Dedifferentiated amniotic fluid mesenchymal stem cell (primary cell): ENCODE measurements around the gene PRKAG2.

ENCODE experiments used
- DNase-seq: peaks from one replicate; pipeline ENCODE4 v3.0.0-alpha.2; 2016; ENCODE audit errors: extremely low spot score

Gene PRKAG2

GRCh38 chr7:151648429-151648828 lies 228.5 kb downstream of the PRKAG2 start:
- no peak for DNase-seq

GRCh38 chr7:151647874-151648273 lies 229.0 kb downstream of the PRKAG2 start:
- no peak for DNase-seq

- DNase-seq: no peak
Observed at GRCh38 chr7:151647006-151647405, 229.9 kb downstream of the PRKAG2 start.

GRCh38 chr7:151645311-151645710 lies 231.6 kb downstream of the PRKAG2 start:
- no peak for DNase-seq

GRCh38 chr7:151644554-151644953 lies 232.4 kb downstream of the PRKAG2 start:
- DNase-seq: no peak

GRCh38 chr7:151642746-151643145 lies 234.2 kb downstream of the PRKAG2 start:
- no peak for DNase-seq

- no peak for DNase-seq
Observed at GRCh38 chr7:151641587-151641986, 235.3 kb downstream of the PRKAG2 start.

- no peak for DNase-seq
Observed at GRCh38 chr7:151637781-151638261, 239.1 kb downstream of the PRKAG2 start.

GRCh38 chr7:151634643-151635042 lies 242.3 kb downstream of the PRKAG2 start:
- no peak for DNase-seq

- no peak for DNase-seq
Observed at GRCh38 chr7:151633516-151633812, 243.5 kb downstream of the PRKAG2 start.

- DNase-seq: no peak
Observed at GRCh38 chr7:151632750-151633515, 244.0 kb downstream of the PRKAG2 start.

- DNase-seq: peak; percentile 45
Observed at GRCh38 chr7:151631953-151632749, 244.8 kb downstream of the PRKAG2 start.

GRCh38 chr7:151631570-151631952 lies 245.4 kb downstream of the PRKAG2 start:
- no peak for DNase-seq

- DNase-seq: no peak
Observed at GRCh38 chr7:151630851-151631569, 245.9 kb downstream of the PRKAG2 start.

GRCh38 chr7:151630358-151630757 lies 246.6 kb downstream of the PRKAG2 start:
- DNase-seq: no peak

- no peak for DNase-seq
Observed at GRCh38 chr7:151629713-151630272, 247.1 kb downstream of the PRKAG2 start.

- DNase-seq: no peak
Observed at GRCh38 chr7:151628846-151629604, 247.9 kb downstream of the PRKAG2 start.

GRCh38 chr7:151626422-151627115 lies 250.3 kb downstream of the PRKAG2 start:
- no peak for DNase-seq

GRCh38 chr7:151625606-151626005 lies 251.3 kb downstream of the PRKAG2 start:
- DNase-seq: no peak

- DNase-seq: no peak
Observed at GRCh38 chr7:151624246-151624928, 252.5 kb downstream of the PRKAG2 start.
